SK-N-SH (cell line): Measurements from ENCODE around the gene SERPINI1.

Source experiments
- EP300 ChIP-seq, 2 experiments: IDR thresholded peaks; 2 replicates each; pipeline versions ENCODE4 v1.4.0 to v1.6.1; 2012; ENCODE audit warnings: borderline replicate concordance in 1 of 2, low read depth in 1 of 2, low read length in 1 of 2
- EZH2phosphoT487 ChIP-seq: fragments of 200-600 bp; sonication (generic); IDR thresholded peaks from 2 replicates; pipeline ENCODE4 v1.6.1; 2017; ENCODE audit warnings: low read depth, mixed run types, mild to moderate bottlenecking, antibody characterized with exemption, moderate library complexity, borderline replicate concordance
- JUND ChIP-seq: IDR thresholded peaks from 2 replicates; pipeline ENCODE4 v1.4.0; 2012
- NRF1 ChIP-seq: IDR thresholded peaks from 2 replicates; pipeline ENCODE4 v1.6.1; 2012; ENCODE audit warnings: low read depth, mild to moderate bottlenecking, low read length
- RAD21 ChIP-seq: IDR thresholded peaks from 2 replicates; pipeline ENCODE4 v1.6.1; 2012; ENCODE audit warnings: mild to moderate bottlenecking, low read length
- RFX5 ChIP-seq: IDR thresholded peaks from 2 replicates; pipeline ENCODE4 v1.6.1; 2012; ENCODE audit warnings: mild to moderate bottlenecking, improper control_type of control experiment, low read length
- SMC3 ChIP-seq: IDR thresholded peaks from 2 replicates; pipeline ENCODE4 v1.6.1; 2012; ENCODE audit warnings: low read depth, low read length, improper control_type of control experiment
- TAF1 ChIP-seq: IDR thresholded peaks from 2 replicates; pipeline ENCODE4 v1.6.1; 2012; ENCODE audit warnings: low read depth, mild to moderate bottlenecking, low read length, moderate library complexity, borderline replicate concordance
- TF ChIP-seq, protein P1 (sequence below): fragments of 200-600 bp; sonication (generic); IDR thresholded peaks from 2 replicates; pipeline ENCODE4 v1.6.1; 2017; ENCODE audit warnings: antibody characterized with exemption, mild to moderate bottlenecking, moderate library complexity
- TF ChIP-seq, protein P2 (sequence below): IDR thresholded peaks from 2 replicates; pipeline ENCODE4 v1.6.1; 2012; ENCODE audit warnings: mild to moderate bottlenecking, low read depth, low read length, moderate library complexity
- TF ChIP-seq, protein P3 (sequence below): fragments of 150-350 bp; IDR thresholded peaks from 2 replicates; pipeline ENCODE4 v1.6.1; 2017; ENCODE audit warnings: antibody characterized with exemption, low read length, low read depth, borderline replicate concordance
- TF ChIP-seq, protein P4 (sequence below): IDR thresholded peaks from 2 replicates; pipeline ENCODE4 v1.4.0; 2012; ENCODE audit warnings: low read depth, borderline replicate concordance

DNA sequence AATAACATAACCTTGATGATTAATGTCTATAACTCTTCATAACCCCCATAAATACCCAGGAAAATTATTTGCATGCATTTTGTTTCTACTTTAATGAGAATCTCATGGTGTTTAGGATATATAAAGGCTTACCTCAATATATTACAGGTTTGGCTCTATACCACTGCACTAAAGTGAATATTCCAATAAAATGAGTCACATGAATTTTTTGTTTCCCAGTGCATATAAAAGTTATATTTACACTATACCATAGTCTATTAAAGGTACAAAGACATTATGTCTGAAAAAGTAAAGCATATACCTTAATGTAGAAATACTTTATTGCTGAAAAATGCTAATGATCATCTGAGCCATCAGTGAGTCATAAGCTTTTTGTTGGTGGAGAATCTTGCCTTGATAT, 74.7 kb downstream of the SERPINI1 start:
- TF ChIP-seq TAF1 = no peak
- TF ChIP-seq SMC3 = no peak
- TF ChIP-seq, protein P1, sequence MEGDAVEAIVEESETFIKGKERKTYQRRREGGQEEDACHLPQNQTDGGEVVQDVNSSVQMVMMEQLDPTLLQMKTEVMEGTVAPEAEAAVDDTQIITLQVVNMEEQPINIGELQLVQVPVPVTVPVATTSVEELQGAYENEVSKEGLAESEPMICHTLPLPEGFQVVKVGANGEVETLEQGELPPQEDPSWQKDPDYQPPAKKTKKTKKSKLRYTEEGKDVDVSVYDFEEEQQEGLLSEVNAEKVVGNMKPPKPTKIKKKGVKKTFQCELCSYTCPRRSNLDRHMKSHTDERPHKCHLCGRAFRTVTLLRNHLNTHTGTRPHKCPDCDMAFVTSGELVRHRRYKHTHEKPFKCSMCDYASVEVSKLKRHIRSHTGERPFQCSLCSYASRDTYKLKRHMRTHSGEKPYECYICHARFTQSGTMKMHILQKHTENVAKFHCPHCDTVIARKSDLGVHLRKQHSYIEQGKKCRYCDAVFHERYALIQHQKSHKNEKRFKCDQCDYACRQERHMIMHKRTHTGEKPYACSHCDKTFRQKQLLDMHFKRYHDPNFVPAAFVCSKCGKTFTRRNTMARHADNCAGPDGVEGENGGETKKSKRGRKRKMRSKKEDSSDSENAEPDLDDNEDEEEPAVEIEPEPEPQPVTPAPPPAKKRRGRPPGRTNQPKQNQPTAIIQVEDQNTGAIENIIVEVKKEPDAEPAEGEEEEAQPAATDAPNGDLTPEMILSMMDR = no peak
- TF ChIP-seq, protein P2, sequence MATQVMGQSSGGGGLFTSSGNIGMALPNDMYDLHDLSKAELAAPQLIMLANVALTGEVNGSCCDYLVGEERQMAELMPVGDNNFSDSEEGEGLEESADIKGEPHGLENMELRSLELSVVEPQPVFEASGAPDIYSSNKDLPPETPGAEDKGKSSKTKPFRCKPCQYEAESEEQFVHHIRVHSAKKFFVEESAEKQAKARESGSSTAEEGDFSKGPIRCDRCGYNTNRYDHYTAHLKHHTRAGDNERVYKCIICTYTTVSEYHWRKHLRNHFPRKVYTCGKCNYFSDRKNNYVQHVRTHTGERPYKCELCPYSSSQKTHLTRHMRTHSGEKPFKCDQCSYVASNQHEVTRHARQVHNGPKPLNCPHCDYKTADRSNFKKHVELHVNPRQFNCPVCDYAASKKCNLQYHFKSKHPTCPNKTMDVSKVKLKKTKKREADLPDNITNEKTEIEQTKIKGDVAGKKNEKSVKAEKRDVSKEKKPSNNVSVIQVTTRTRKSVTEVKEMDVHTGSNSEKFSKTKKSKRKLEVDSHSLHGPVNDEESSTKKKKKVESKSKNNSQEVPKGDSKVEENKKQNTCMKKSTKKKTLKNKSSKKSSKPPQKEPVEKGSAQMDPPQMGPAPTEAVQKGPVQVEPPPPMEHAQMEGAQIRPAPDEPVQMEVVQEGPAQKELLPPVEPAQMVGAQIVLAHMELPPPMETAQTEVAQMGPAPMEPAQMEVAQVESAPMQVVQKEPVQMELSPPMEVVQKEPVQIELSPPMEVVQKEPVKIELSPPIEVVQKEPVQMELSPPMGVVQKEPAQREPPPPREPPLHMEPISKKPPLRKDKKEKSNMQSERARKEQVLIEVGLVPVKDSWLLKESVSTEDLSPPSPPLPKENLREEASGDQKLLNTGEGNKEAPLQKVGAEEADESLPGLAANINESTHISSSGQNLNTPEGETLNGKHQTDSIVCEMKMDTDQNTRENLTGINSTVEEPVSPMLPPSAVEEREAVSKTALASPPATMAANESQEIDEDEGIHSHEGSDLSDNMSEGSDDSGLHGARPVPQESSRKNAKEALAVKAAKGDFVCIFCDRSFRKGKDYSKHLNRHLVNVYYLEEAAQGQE = no peak
- TF ChIP-seq JUND = no peak
- TF ChIP-seq EZH2phosphoT487 = no peak
- TF ChIP-seq, protein P3, sequence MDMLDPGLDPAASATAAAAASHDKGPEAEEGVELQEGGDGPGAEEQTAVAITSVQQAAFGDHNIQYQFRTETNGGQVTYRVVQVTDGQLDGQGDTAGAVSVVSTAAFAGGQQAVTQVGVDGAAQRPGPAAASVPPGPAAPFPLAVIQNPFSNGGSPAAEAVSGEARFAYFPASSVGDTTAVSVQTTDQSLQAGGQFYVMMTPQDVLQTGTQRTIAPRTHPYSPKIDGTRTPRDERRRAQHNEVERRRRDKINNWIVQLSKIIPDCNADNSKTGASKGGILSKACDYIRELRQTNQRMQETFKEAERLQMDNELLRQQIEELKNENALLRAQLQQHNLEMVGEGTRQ = no peak
- no peak for TF ChIP-seq NRF1
- TF ChIP-seq RAD21 = no peak
- TF ChIP-seq RFX5 = no peak
- TF ChIP-seq EP300 (IDR thresholded peaks at IDR 0.05; ENCODE audit: borderline replicate concordance in 1 of 2, low read depth in 1 of 2, low read length in 1 of 2) = no peak
- TF ChIP-seq, protein P4, sequence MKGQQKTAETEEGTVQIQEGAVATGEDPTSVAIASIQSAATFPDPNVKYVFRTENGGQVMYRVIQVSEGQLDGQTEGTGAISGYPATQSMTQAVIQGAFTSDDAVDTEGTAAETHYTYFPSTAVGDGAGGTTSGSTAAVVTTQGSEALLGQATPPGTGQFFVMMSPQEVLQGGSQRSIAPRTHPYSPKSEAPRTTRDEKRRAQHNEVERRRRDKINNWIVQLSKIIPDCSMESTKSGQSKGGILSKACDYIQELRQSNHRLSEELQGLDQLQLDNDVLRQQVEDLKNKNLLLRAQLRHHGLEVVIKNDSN = no peak
